GM12891 (cell line): ENCODE data around the gene ANXA2R.

Experiments
- POLR2A ChIP-seq: IDR thresholded peaks from 2 replicates; pipeline ENCODE4 v1.6.1; 2011; ENCODE audit warnings: low read depth, low read length, control low read depth
- POLR2AphosphoS5 ChIP-seq: IDR thresholded peaks from 2 replicates; pipeline ENCODE4 v1.6.1; 2011; ENCODE audit warnings: low read depth, low read length, control low read depth
- POU2F2 ChIP-seq: IDR thresholded peaks from 2 replicates; pipeline ENCODE4 v1.6.1; 2011; ENCODE audit warnings: low read depth, mild to moderate bottlenecking, control low read depth, low read length, moderate library complexity
- TAF1 ChIP-seq: IDR thresholded peaks from 2 replicates; pipeline ENCODE4 v1.6.1; 2011; ENCODE audit warnings: low read depth, low read length, control low read depth

DNA sequence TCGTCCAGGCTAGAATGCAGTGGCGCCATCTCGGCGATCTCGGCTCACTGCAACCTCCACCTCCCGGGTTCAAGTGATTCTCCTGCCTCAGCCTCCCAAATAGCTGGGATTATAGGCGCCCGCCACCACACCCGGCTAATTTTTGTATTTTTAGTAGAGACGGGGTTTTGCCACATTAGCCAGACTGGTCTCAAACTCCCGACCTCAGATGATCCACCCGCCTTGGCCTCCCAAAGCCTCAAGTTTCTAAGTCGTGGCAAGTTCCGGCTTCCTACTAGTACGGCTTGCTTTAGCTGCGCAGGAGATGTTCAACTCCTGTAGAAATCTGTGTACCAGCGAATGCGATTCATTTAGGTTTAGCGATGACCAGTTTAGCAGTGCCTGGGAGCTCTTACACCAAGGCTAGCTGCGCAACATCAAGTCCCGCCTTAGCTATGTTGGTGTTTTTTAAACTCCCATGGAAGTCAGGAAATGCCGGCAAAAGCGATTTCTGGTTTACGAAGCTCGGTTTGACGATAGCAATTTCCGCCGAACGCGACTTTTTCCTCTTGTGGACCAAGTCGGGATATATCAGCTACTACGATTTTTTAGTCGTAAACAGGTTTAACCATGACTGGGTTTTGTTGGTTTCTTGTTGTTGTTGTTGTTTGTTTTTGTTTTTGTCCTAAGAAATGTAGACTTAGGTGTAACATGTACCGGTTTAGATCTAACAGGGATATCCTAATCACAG is 46.4 kb downstream of the ANXA2R start:
- TF ChIP-seq POLR2AphosphoS5 = peak; percentile 57
- TF ChIP-seq POLR2A = no peak
- no peak for TF ChIP-seq POU2F2
- 0 out of 2 replicates have a peak, but pooled peaks have one; percentile 22 for TF ChIP-seq TAF1
